WTC11 (cell line): ENCODE measurements around the gene THOC1. TPM values are rescaled to one million over a fixed set of nuclear protein-coding genes. Genes with fewer than 3 reads are reported as not detected.

ENCODE experiments used
- CREB1 ChIP-seq: sonication (generic); formaldehyde crosslinking; IDR thresholded peaks from 2 replicates; pipeline ENCODE4 v1.8.0; 2023; ENCODE audit warnings: mild to moderate bottlenecking, missing genetic modification reagents
- E2F5 ChIP-seq: sonication (generic); formaldehyde crosslinking; IDR thresholded peaks from 2 replicates; pipeline ENCODE4 v1.8.1; 2022; ENCODE audit warnings: mild to moderate bottlenecking, moderate library complexity, missing genetic modification reagents
- ELF4 ChIP-seq: sonication (generic); formaldehyde crosslinking; IDR thresholded peaks from 2 replicates; pipeline ENCODE4 v1.8.1; 2022; ENCODE audit warnings: low read depth, mild to moderate bottlenecking, moderate library complexity, missing genetic modification reagents
- EMX1 ChIP-seq: fragments of 250-450 bp; sonication (Bioruptor Pico); IDR thresholded peaks from 2 replicates; pipeline ENCODE4 v1.8.0; 2021; ENCODE audit warnings: mild to moderate bottlenecking
- FOXK1 ChIP-seq: sonication (generic); formaldehyde crosslinking; IDR thresholded peaks from 2 replicates; pipeline ENCODE4 v1.8.0; 2022; ENCODE audit warnings: mild to moderate bottlenecking, moderate library complexity, missing genetic modification reagents
- HMGXB4 ChIP-seq: sonication (generic); formaldehyde crosslinking; IDR thresholded peaks from 2 replicates; pipeline ENCODE4 v1.8.1; 2023; ENCODE audit warnings: mild to moderate bottlenecking, moderate library complexity, missing genetic modification reagents
- NFE2L1 ChIP-seq: sonication (generic); formaldehyde crosslinking; IDR thresholded peaks from 2 replicates; pipeline ENCODE4 v1.8.1; 2023; ENCODE audit warnings: missing genetic modification reagents
- PRDM15 ChIP-seq: sonication (generic); formaldehyde crosslinking; IDR thresholded peaks from 2 replicates; pipeline ENCODE4 v1.8.0; 2022; ENCODE audit warnings: missing genetic modification reagents
- RELA ChIP-seq: sonication (generic); formaldehyde crosslinking; IDR thresholded peaks from 2 replicates; pipeline ENCODE4 v1.8.1; 2022; ENCODE audit warnings: missing genetic modification reagents, mild to moderate bottlenecking, borderline replicate concordance
- SMAD4 ChIP-seq: sonication (generic); formaldehyde crosslinking; IDR thresholded peaks from 2 replicates; pipeline ENCODE4 v1.8.0; 2022; ENCODE audit warnings: mild to moderate bottlenecking, missing genetic modification reagents
- TCF7 ChIP-seq: sonication (generic); formaldehyde crosslinking; IDR thresholded peaks from 2 replicates; pipeline ENCODE4 v1.8.0; 2022; ENCODE audit warnings: mild to moderate bottlenecking, low read depth, missing genetic modification reagents, moderate library complexity
- TEAD1 ChIP-seq: sonication (generic); formaldehyde crosslinking; IDR thresholded peaks from 2 replicates; pipeline ENCODE4 v1.8.0; 2022; ENCODE audit warnings: mild to moderate bottlenecking, missing genetic modification reagents
- ZNF232 ChIP-seq: sonication (generic); formaldehyde crosslinking; IDR thresholded peaks from 2 replicates; pipeline ENCODE4 v1.8.0; 2022; ENCODE audit warnings: mild to moderate bottlenecking, missing genetic modification reagents
- ZNF423 ChIP-seq: fragments of 250-450 bp; sonication (Bioruptor Pico); IDR thresholded peaks from 2 replicates; pipeline ENCODE4 v2.1.2; 2022; ENCODE audit warnings: mild to moderate bottlenecking, moderate library complexity
- ZNF512 ChIP-seq: sonication (generic); formaldehyde crosslinking; IDR thresholded peaks from 2 replicates; pipeline ENCODE4 v1.8.1; 2022; ENCODE audit warnings: missing genetic modification reagents, borderline replicate concordance
- total RNA-seq: library from RNA; stranded (reverse); gene quantifications from 3 replicates; pipeline ENCODE4 v1.2.3, GENCODE V29; 2021
- TF ChIP-seq, protein P1 (sequence below): sonication (generic); formaldehyde crosslinking; IDR thresholded peaks from 2 replicates; pipeline ENCODE4 v1.8.1; 2022; ENCODE audit warnings: low read depth, missing genetic modification reagents, borderline replicate concordance
- TF ChIP-seq, protein P2 (sequence below): fragments of 200-600 bp; IDR thresholded peaks from 2 replicates; pipeline ENCODE4 v1.8.0; 2022; ENCODE audit warnings: antibody characterized with exemption
- TF ChIP-seq, protein P3 (sequence below): sonication (generic); formaldehyde crosslinking; IDR thresholded peaks from 2 replicates; pipeline ENCODE4 v1.8.0; 2022; ENCODE audit warnings: mild to moderate bottlenecking, missing genetic modification reagents
- TF ChIP-seq, protein P4 (sequence below): sonication (generic); formaldehyde crosslinking; IDR thresholded peaks from 2 replicates; pipeline ENCODE4 v1.8.1; 2023; ENCODE audit warnings: mild to moderate bottlenecking, missing genetic modification reagents
- TF ChIP-seq, protein P5 (sequence below): sonication (generic); formaldehyde crosslinking; conservative IDR thresholded peaks from 2 replicates; pipeline ENCODE4 v1.8.1; 2023; ENCODE audit warnings: mild to moderate bottlenecking, low read depth, missing genetic modification reagents, moderate library complexity

Gene THOC1
- total RNA-seq, 1 experiment from 2014 or later = 65.8 TPM

DNA sequence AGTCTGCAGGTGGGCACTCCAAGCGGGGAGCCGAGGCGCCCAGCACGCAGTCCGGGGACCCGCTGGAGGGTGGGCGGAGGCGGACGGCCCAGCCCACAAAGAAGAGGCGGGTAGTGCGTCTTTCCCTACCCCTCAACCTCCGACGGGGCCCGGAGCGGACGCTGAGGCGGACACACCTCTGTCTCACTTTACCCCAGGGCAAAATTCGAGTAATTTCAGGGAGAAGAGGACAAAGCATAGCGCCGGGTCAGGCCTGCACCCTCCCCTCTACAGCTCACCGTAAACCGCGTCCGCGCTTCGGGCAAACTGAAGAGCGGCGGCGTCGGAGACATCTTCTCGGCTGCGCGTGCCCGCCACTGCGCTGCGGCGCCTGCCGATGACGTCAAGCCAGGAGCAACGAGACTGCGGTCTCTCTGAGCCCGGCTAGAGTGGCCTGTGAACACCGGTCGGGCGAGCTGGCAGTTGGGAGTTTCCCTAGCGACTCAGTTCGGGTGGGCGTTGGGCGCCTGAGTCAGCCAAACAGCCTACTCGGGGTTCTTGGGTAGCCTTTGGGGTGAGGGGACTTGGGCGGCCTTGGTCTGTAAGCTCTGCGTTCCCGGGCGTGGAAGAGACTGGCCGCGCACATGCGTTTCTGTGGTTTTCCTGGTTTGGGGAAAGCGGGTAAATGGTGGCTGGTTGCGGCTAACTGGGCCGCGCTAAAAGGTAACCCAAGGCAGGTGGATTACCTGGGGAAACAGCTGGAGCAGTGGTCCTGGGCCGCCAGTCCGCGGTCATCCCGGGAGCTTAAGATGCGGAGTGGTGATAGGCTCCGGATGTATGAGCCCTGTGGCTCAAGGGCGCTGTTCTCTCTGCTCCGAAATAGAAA lies at the start of gene THOC1 (continued):
- TF ChIP-seq E2F5 (no peak), ELF4 (CRISPR knock-in tag) (no peak), ZNF512 (no peak), PRDM15 (CRISPR knock-in tag) (no peak), NFE2L1 (CRISPR knock-in tag) (peak; percentile 69), EMX1 (CRISPR knock-in tag) (no peak), SMAD4 (CRISPR knock-in tag) (no peak), RELA (CRISPR knock-in tag) (peak; percentile 77; the same call in 1 of the 2 replicates), FOXK1 (CRISPR knock-in tag) (peak; percentile 95), CREB1 (CRISPR knock-in tag) (peak; percentile 87), ZNF232 (CRISPR knock-in tag) (peak; percentile 86), HMGXB4 (CRISPR knock-in tag) (peak; percentile 83), TCF7 (CRISPR knock-in tag) (0 out of 2 replicates have a peak, but pooled peaks have one; percentile 64), TEAD1 (CRISPR knock-in tag) (peak; percentile 93), ZNF423 (CRISPR knock-in tag) (peak; percentile 41; the same call in 1 of the 2 replicates)
- TF ChIP-seq, protein P1, sequence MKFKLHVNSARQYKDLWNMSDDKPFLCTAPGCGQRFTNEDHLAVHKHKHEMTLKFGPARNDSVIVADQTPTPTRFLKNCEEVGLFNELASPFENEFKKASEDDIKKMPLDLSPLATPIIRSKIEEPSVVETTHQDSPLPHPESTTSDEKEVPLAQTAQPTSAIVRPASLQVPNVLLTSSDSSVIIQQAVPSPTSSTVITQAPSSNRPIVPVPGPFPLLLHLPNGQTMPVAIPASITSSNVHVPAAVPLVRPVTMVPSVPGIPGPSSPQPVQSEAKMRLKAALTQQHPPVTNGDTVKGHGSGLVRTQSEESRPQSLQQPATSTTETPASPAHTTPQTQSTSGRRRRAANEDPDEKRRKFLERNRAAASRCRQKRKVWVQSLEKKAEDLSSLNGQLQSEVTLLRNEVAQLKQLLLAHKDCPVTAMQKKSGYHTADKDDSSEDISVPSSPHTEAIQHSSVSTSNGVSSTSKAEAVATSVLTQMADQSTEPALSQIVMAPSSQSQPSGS (CRISPR knock-in tag) = no peak
- TF ChIP-seq, protein P2, sequence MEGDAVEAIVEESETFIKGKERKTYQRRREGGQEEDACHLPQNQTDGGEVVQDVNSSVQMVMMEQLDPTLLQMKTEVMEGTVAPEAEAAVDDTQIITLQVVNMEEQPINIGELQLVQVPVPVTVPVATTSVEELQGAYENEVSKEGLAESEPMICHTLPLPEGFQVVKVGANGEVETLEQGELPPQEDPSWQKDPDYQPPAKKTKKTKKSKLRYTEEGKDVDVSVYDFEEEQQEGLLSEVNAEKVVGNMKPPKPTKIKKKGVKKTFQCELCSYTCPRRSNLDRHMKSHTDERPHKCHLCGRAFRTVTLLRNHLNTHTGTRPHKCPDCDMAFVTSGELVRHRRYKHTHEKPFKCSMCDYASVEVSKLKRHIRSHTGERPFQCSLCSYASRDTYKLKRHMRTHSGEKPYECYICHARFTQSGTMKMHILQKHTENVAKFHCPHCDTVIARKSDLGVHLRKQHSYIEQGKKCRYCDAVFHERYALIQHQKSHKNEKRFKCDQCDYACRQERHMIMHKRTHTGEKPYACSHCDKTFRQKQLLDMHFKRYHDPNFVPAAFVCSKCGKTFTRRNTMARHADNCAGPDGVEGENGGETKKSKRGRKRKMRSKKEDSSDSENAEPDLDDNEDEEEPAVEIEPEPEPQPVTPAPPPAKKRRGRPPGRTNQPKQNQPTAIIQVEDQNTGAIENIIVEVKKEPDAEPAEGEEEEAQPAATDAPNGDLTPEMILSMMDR = no peak
- TF ChIP-seq, protein P3, sequence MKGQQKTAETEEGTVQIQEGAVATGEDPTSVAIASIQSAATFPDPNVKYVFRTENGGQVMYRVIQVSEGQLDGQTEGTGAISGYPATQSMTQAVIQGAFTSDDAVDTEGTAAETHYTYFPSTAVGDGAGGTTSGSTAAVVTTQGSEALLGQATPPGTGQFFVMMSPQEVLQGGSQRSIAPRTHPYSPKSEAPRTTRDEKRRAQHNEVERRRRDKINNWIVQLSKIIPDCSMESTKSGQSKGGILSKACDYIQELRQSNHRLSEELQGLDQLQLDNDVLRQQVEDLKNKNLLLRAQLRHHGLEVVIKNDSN (CRISPR knock-in tag) = peak; percentile 56; the same call in 1 of the 2 replicates
- TF ChIP-seq, protein P4, sequence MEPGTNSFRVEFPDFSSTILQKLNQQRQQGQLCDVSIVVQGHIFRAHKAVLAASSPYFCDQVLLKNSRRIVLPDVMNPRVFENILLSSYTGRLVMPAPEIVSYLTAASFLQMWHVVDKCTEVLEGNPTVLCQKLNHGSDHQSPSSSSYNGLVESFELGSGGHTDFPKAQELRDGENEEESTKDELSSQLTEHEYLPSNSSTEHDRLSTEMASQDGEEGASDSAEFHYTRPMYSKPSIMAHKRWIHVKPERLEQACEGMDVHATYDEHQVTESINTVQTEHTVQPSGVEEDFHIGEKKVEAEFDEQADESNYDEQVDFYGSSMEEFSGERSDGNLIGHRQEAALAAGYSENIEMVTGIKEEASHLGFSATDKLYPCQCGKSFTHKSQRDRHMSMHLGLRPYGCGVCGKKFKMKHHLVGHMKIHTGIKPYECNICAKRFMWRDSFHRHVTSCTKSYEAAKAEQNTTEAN = peak; percentile 70; the same call in 1 of the 2 replicates
- TF ChIP-seq, protein P5, sequence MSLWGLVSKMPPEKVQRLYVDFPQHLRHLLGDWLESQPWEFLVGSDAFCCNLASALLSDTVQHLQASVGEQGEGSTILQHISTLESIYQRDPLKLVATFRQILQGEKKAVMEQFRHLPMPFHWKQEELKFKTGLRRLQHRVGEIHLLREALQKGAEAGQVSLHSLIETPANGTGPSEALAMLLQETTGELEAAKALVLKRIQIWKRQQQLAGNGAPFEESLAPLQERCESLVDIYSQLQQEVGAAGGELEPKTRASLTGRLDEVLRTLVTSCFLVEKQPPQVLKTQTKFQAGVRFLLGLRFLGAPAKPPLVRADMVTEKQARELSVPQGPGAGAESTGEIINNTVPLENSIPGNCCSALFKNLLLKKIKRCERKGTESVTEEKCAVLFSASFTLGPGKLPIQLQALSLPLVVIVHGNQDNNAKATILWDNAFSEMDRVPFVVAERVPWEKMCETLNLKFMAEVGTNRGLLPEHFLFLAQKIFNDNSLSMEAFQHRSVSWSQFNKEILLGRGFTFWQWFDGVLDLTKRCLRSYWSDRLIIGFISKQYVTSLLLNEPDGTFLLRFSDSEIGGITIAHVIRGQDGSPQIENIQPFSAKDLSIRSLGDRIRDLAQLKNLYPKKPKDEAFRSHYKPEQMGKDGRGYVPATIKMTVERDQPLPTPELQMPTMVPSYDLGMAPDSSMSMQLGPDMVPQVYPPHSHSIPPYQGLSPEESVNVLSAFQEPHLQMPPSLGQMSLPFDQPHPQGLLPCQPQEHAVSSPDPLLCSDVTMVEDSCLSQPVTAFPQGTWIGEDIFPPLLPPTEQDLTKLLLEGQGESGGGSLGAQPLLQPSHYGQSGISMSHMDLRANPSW (CRISPR knock-in tag) = no peak
